GM21390 (cell line): ENCODE measurements around the gene USP46.

Experiments
- ATAC-seq: cut with Tn5 transposase; IDR thresholded peaks from one replicate; pipeline ENCODE4 v1.9.1; 2021; ENCODE audit not compliant: unreplicated experiment

USP46 gene

GRCh38 chr4:52657618-52658501 lies 1.2 kb downstream of the USP46 start:
- ATAC-seq: no peak

GRCh38 chr4:52657292-52657617 lies 1.8 kb downstream of the USP46 start:
- no peak for ATAC-seq

GRCh38 chr4:52655506-52655905 lies 3.6 kb downstream of the USP46 start:
- ATAC-seq: no peak

GRCh38 chr4:52651996-52652672 lies 7.0 kb downstream of the USP46 start:
- ATAC-seq: no peak

GRCh38 chr4:52648836-52649235 lies 10.3 kb downstream of the USP46 start:
- ATAC-seq: no peak

GRCh38 chr4:52646741-52647140 lies 12.4 kb downstream of the USP46 start:
- no peak for ATAC-seq

GRCh38 chr4:52646096-52646495 lies 13.0 kb downstream of the USP46 start:
- no peak for ATAC-seq

- peak; percentile 38 for ATAC-seq
Observed at GRCh38 chr4:52645300-52645699, 13.8 kb downstream of the USP46 start.

GRCh38 chr4:52643785-52644244 lies 15.3 kb downstream of the USP46 start:
- ATAC-seq: no peak

GRCh38 chr4:52643190-52643589 lies 15.9 kb downstream of the USP46 start:
- ATAC-seq: no peak

- ATAC-seq: peak; percentile 75
Observed at GRCh38 chr4:52641854-52642563, 17.1 kb downstream of the USP46 start.

- no peak for ATAC-seq
Observed at GRCh38 chr4:52640808-52641565, 18.1 kb downstream of the USP46 start.

GRCh38 chr4:52638717-52639116 lies 20.4 kb downstream of the USP46 start:
- peak; percentile 36 for ATAC-seq

- no peak for ATAC-seq
Observed at GRCh38 chr4:52637116-52637515, 22.0 kb downstream of the USP46 start.

GRCh38 chr4:52635560-52635959 lies 23.5 kb downstream of the USP46 start:
- ATAC-seq: no peak

- no peak for ATAC-seq
Observed at GRCh38 chr4:52635130-52635529, 24.0 kb downstream of the USP46 start.

- no peak for ATAC-seq
Observed at GRCh38 chr4:52633846-52634245, 25.3 kb downstream of the USP46 start.

- no peak for ATAC-seq
Observed at GRCh38 chr4:52628974-52629373, 30.1 kb downstream of the USP46 start.

- no peak for ATAC-seq
Observed at GRCh38 chr4:52628543-52628942, 30.6 kb downstream of the USP46 start.

- no peak for ATAC-seq
Observed at GRCh38 chr4:52627876-52628275, 31.2 kb downstream of the USP46 start.

- ATAC-seq: no peak
Observed at GRCh38 chr4:52625216-52625615, 33.9 kb downstream of the USP46 start.
